ENCODE results near the gene SRCIN1. TPM values are rescaled to one million over a fixed set of nuclear protein-coding genes. Genes with fewer than 3 reads are reported as not detected.
"Not testable (repeated sequence)": the region's sequence is repeated elsewhere in the genome, so short reads cannot be mapped to it uniquely, and the experiment has no call there.

SRCIN1 gene
- total and polyA plus RNA-seq, 4 donors = 0.05 to 5.3 (median 2.7) TPM

DNA sequence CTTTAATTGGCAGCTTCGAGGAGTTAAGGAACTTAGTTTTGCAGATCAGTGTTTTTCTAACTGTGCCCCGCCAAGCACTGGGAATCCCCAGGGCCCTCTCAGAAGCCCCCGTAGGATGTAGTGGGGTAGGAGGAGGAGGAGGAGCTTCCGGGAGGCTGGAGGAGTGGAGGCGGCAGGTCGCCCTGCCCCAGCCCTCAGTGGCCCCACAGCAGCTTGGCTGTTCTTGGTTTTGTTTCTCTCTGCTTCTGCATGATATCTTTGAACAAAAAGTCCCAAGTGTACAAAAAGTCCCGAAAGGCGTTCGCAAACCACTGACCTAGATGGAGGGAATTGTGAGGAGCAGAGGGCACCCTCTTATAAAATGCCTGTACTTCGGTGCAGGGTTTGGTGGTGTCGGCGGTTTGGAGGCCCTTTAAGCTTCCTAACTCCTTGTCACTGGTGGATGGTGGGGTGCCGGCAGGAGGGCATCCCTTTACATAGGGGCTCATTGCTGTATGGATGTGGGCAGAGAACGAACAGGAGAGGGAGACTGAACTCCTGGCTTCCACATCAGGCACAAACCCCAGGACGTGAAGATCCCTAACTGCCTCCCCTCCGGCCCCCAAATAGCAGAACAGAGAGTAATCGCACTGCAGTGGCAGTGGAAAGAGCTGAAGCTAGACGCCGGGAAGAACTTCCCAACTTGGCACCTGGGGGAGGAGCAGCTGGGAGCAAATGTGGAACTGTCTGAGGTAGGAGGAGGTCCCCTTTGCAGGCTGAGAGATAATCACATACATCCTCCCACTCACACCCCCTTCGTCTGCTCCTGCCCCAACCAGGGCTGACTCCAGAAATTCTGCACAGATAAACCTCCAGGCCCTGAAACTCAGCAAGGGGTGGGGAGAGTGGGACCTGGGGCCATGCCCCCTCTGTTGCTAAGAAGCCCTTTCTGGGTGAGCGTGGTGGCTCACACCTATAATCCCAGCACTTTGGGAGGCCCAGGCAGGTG, 49.0 kb upstream of the SRCIN1 start (continued):
- TF ChIP-seq JUND (IDR thresholded peaks at IDR 0.05) (no peak), MAX (IDR thresholded peaks at IDR 0.05) (no peak), NR2F2 (IDR thresholded peaks at IDR 0.05) (no peak), FOXA1 (IDR thresholded peaks at IDR 0.05) (no peak)

DNA sequence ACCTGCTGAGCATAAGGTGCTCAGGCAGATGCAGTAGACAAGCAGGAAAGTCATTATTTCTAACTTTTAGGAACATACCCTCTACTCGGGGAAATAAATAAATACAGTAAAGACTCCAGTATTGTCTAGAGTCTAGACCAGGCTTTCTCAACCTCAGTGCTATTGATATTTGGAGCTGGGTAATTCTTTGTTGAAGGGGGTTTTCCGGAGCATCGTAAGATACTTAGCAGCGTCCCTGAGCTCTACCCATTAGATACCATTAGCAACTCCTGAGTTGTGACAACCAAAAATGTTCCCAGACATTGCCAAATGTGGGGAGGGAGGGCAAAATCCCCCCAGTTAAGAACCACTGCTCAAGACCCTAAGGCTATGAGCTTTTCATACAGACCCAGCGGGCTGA, 47.9 kb upstream of the SRCIN1 start:
- WGBS = 86% methylated on average over 5 of the region's 5 CpGs
- no peak for TF ChIP-seq RAD21 (IDR thresholded peaks at IDR 0.05)
- TF ChIP-seq YY1 (IDR thresholded peaks at IDR 0.05) = no peak
- no peak for TF ChIP-seq EGR1 (IDR thresholded peaks at IDR 0.05; ENCODE audit: low read depth in 2 of 2)
- TF ChIP-seq JUND (IDR thresholded peaks at IDR 0.05) = no peak
- TF ChIP-seq RXRA (IDR thresholded peaks at IDR 0.05) = no peak
- TF ChIP-seq HNF4G (IDR thresholded peaks at IDR 0.05) = no peak
- no peak for TF ChIP-seq FOXA2 (IDR thresholded peaks at IDR 0.05)
- TF ChIP-seq TAF1 (conservative IDR thresholded peaks at IDR 0.05) = no peak
- TF ChIP-seq REST (IDR thresholded peaks at IDR 0.05) = no peak

DNA sequence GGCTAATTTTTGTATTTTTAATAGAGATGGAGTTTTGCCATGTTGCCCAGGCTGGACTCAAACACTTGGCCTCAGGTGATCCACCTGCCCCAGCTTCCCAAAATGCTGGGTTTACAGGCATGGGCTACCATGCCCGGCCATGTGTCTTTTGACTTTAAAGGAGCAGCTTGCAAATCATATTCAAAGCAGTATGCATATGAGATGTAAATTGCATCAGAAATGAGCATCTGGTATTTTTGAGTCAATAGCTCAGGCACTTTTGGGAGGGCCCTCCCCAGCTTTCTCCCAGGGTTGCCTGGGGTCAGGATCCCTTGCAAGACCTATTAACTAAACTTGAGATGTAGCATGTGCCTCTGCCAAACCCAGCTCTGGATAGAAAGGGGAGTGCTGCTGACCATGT, 47.5 kb upstream of the SRCIN1 start:
- 93% methylated on average over 1 of the region's 1 CpG for WGBS
- DNase-seq (ENCODE audit: low spot score) = no peak
- H3K4me1 ChIP-seq (ENCODE audit: control insufficient read depth in 4 of 4, insufficient read depth in 4 of 4, low read length in 3 of 4) = no peaks in the 10 kb centered on the region
- H3K9ac ChIP-seq (ENCODE audit: low read depth in 1 of 2, low read length in 2 of 2) = no peak overlapping the region
- no peak overlapping the region for H3K27ac ChIP-seq (ENCODE audit: low read depth in 1 of 2, low read length in 2 of 2)
- no peaks in the 10 kb centered on the region for H3K36me3 ChIP-seq (ENCODE audit: control insufficient read depth in 4 of 4, insufficient read depth in 3 of 4, low read depth in 1 of 4, low read length in 3 of 4)
- H3K9me3 ChIP-seq (ENCODE audit: control insufficient read depth in 4 of 4, low read length in 3 of 4) = no peaks in the 10 kb centered on the region
- no peak overlapping the region for H3K4me3 ChIP-seq (ENCODE audit: low read depth in 1 of 3, low read length in 3 of 3)
- TF ChIP-seq TAF1 (conservative IDR thresholded peaks at IDR 0.05) = no peak
- no peak for TF ChIP-seq JUND (IDR thresholded peaks at IDR 0.05)
- TF ChIP-seq SP1 (IDR thresholded peaks at IDR 0.05) = no peak
- TF ChIP-seq EGR1 (IDR thresholded peaks at IDR 0.05; ENCODE audit: low read depth in 2 of 2) = no peak
- TF ChIP-seq NR2F2 (IDR thresholded peaks at IDR 0.05) = no peak
- H3K27me3 ChIP-seq (ENCODE audit: control insufficient read depth in 4 of 4, insufficient read depth in 4 of 4, low read length in 3 of 4) = no peaks in the 10 kb centered on the region

More for the DNA sequence above, 47.9 kb upstream of the SRCIN1 start:
- H3K9ac ChIP-seq (ENCODE audit: low read depth in 1 of 2, low read length in 2 of 2) = no peak overlapping the region
- DNase-seq (ENCODE audit: low spot score) = no peak
- H3K4me3 ChIP-seq (ENCODE audit: low read depth in 1 of 3, low read length in 3 of 3) = no peak overlapping the region
- no peaks in the 10 kb centered on the region for H3K36me3 ChIP-seq (ENCODE audit: control insufficient read depth in 4 of 4, insufficient read depth in 3 of 4, low read depth in 1 of 4, low read length in 3 of 4)
- H3K27ac ChIP-seq (ENCODE audit: low read depth in 1 of 2, low read length in 2 of 2) = no peak overlapping the region
- H3K9me3 ChIP-seq (ENCODE audit: control insufficient read depth in 4 of 4, low read length in 3 of 4) = no peaks in the 10 kb centered on the region
- no peaks in the 10 kb centered on the region for H3K4me1 ChIP-seq (ENCODE audit: control insufficient read depth in 4 of 4, insufficient read depth in 4 of 4, low read length in 3 of 4)
- no peaks in the 10 kb centered on the region for H3K27me3 ChIP-seq (ENCODE audit: control insufficient read depth in 4 of 4, insufficient read depth in 4 of 4, low read length in 3 of 4)

- H3K4me3 ChIP-seq (ENCODE audit: low read depth in 1 of 3, low read length in 3 of 3); H3K27ac ChIP-seq (ENCODE audit: low read depth in 1 of 2, low read length in 2 of 2); H3K27me3 ChIP-seq (ENCODE audit: control insufficient read depth in 4 of 4, insufficient read depth in 4 of 4, low read length in 3 of 4); DNase-seq (ENCODE audit: low spot score); H3K36me3 ChIP-seq (ENCODE audit: control insufficient read depth in 4 of 4, insufficient read depth in 3 of 4, low read depth in 1 of 4, low read length in 3 of 4); H3K9ac ChIP-seq (ENCODE audit: low read depth in 1 of 2, low read length in 2 of 2); H3K9me3 ChIP-seq (ENCODE audit: control insufficient read depth in 4 of 4, low read length in 3 of 4); H3K4me1 ChIP-seq (ENCODE audit: control insufficient read depth in 4 of 4, insufficient read depth in 4 of 4, low read length in 3 of 4): not testable (repeated sequence)
- 93% methylated on average over 11 of the region's 11 CpGs for WGBS
These were observed 45.0 kb upstream of the SRCIN1 start for GRCh38 chr17:38650653-38651173.
